ENCODE data around the gene CELF2.

The CELF2 gene

GRCh38 chr10:11064832-11065231, 47.2 kb downstream of the CELF2 start:
- no peak overlapping the region for H3K4me3 ChIP-seq (ENCODE audit: low read depth, low read length)
- no peaks in the 10 kb centered on the region for H3K4me1 ChIP-seq
- H3K27me3 ChIP-seq, result no peaks in the 10 kb centered on the region
- H3K9me3 ChIP-seq, result no peaks in the 10 kb centered on the region
- H3K36me3 ChIP-seq, result no peaks in the 10 kb centered on the region
- no peak for DNase-seq
- no peak for TF ChIP-seq CTCF (IDR thresholded peaks at IDR 0.05; ENCODE audit: low read depth, low read length)

GRCh38 chr10:11065567-11065966, 47.9 kb downstream of the CELF2 start:
- Histone ChIP-seq H3K9me3 (no peaks in the 10 kb centered on the region), H3K4me1 (no peaks in the 10 kb centered on the region), H3K27me3 (no peaks in the 10 kb centered on the region), H3K4me3 (ENCODE audit: low read depth, low read length) (no peak overlapping the region), H3K36me3 (no peaks in the 10 kb centered on the region)
- DNase-seq, result no peak
- TF ChIP-seq CTCF (IDR thresholded peaks at IDR 0.05; ENCODE audit: low read depth, low read length), result no peak

GRCh38 chr10:11066520-11066919, 48.8 kb downstream of the CELF2 start:
- H3K9me3 ChIP-seq, result no peaks in the 10 kb centered on the region

GRCh38 chr10:11068861-11069633, 51.4 kb downstream of the CELF2 start:
- DNase-seq, result no peak
- no peak for TF ChIP-seq CTCF (IDR thresholded peaks at IDR 0.05; ENCODE audit: low read depth, low read length)
- no peaks in the 10 kb centered on the region for H3K27me3 ChIP-seq
- H3K36me3 ChIP-seq, result no peaks in the 10 kb centered on the region
- no peaks in the 10 kb centered on the region for H3K4me1 ChIP-seq
- no peak overlapping the region for H3K4me3 ChIP-seq (ENCODE audit: low read depth, low read length)
- no peaks in the 10 kb centered on the region for H3K9me3 ChIP-seq

More at GRCh38 chr10:11066520-11066919, 48.8 kb downstream of the CELF2 start:
- no peak for TF ChIP-seq CTCF (IDR thresholded peaks at IDR 0.05; ENCODE audit: low read depth, low read length)
- no peak for DNase-seq
- Histone ChIP-seq H3K36me3 (no peaks in the 10 kb centered on the region), H3K4me1 (no peaks in the 10 kb centered on the region), H3K4me3 (ENCODE audit: low read depth, low read length) (no peak overlapping the region), H3K27me3 (no peaks in the 10 kb centered on the region)

GRCh38 chr10:11073410-11073809, 55.7 kb downstream of the CELF2 start:
- H3K36me3 ChIP-seq, result no peaks in the 10 kb centered on the region
- no peak overlapping the region for H3K4me3 ChIP-seq (ENCODE audit: low read depth, low read length)
- H3K27me3 ChIP-seq, result no peaks in the 10 kb centered on the region
- DNase-seq, result no peak
- H3K9me3 ChIP-seq, result no peaks in the 10 kb centered on the region
- no peak for TF ChIP-seq CTCF (IDR thresholded peaks at IDR 0.05; ENCODE audit: low read depth, low read length)
- H3K4me1 ChIP-seq, result no peaks in the 10 kb centered on the region

GRCh38 chr10:11074536-11075267, 57.0 kb downstream of the CELF2 start:
- Histone ChIP-seq H3K9me3 (no peaks in the 10 kb centered on the region), H3K36me3 (no peaks in the 10 kb centered on the region), H3K27me3 (no peaks in the 10 kb centered on the region), H3K4me3 (ENCODE audit: low read depth, low read length) (no peak overlapping the region), H3K4me1 (no peaks in the 10 kb centered on the region)
- TF ChIP-seq CTCF (IDR thresholded peaks at IDR 0.05; ENCODE audit: low read depth, low read length), result no peak
- DNase-seq, result no peak

All from BE2C (cell line).